ENCODE data around the gene LARGE1.

The LARGE1 gene

GRCh38 chr22:33715237-33715985, 204.9 kb downstream of the LARGE1 start:
- no peak for DNase-seq

GRCh38 chr22:33710326-33710725, 209.9 kb downstream of the LARGE1 start:
- no peak for DNase-seq

- DNase-seq: no peak
Observed at GRCh38 chr22:33707581-33707980, 212.7 kb downstream of the LARGE1 start.

- peak; percentile 8 for DNase-seq
Observed at GRCh38 chr22:33706100-33706499, 214.2 kb downstream of the LARGE1 start.

GRCh38 chr22:33699176-33699575, 221.1 kb downstream of the LARGE1 start:
- DNase-seq: peak; percentile 36

GRCh38 chr22:33697640-33698039, 222.6 kb downstream of the LARGE1 start:
- peak; percentile 71 for DNase-seq

GRCh38 chr22:33691057-33691630, 229.1 kb downstream of the LARGE1 start:
- no peak for DNase-seq

GRCh38 chr22:33688903-33689302, 231.4 kb downstream of the LARGE1 start:
- no peak for DNase-seq

- no peak for DNase-seq
Observed at GRCh38 chr22:33687464-33687863, 232.8 kb downstream of the LARGE1 start.

GRCh38 chr22:33684087-33684486, 236.2 kb downstream of the LARGE1 start:
- no peak for DNase-seq

GRCh38 chr22:33682927-33683326, 237.3 kb downstream of the LARGE1 start:
- DNase-seq: no peak

- DNase-seq: no peak
Observed at GRCh38 chr22:33680632-33681031, 239.6 kb downstream of the LARGE1 start.

- no peak for DNase-seq
Observed at GRCh38 chr22:33678523-33678922, 241.8 kb downstream of the LARGE1 start.

GRCh38 chr22:33677536-33677935, 242.7 kb downstream of the LARGE1 start:
- no peak for DNase-seq

GRCh38 chr22:33674357-33674756, 245.9 kb downstream of the LARGE1 start:
- no peak for DNase-seq

- no peak for DNase-seq
Observed at GRCh38 chr22:33669746-33670145, 250.5 kb downstream of the LARGE1 start.

GRCh38 chr22:33666961-33667619, 253.2 kb downstream of the LARGE1 start:
- no peak for DNase-seq

- no peak for DNase-seq
Observed at GRCh38 chr22:33666279-33666960, 253.9 kb downstream of the LARGE1 start.

- DNase-seq: peak; percentile 52
Observed at GRCh38 chr22:33659448-33659847, 260.8 kb downstream of the LARGE1 start.

- peak; percentile 38 for DNase-seq
Observed at GRCh38 chr22:33658775-33659174, 261.5 kb downstream of the LARGE1 start.

- DNase-seq: no peak
Observed at GRCh38 chr22:33657670-33658069, 262.6 kb downstream of the LARGE1 start.

GRCh38 chr22:33656808-33657628, 263.3 kb downstream of the LARGE1 start:
- peak; percentile 22 for DNase-seq
